Tibial nerve (tissue), 3 donors: ENCODE measurements around the gene BAG5.

Source experiments
- POLR2A ChIP-seq, 2 donors: fragments of 450-650 bp; IDR thresholded peaks; one replicate each; pipeline ENCODE4 v1.6.1; 2017; ENCODE audit warnings: antibody characterized with exemption in 2 of 2, mild to moderate bottlenecking in 2 of 2, moderate library complexity in 2 of 2
- TF ChIP-seq, protein P1 (sequence below), 5 experiments: fragments of 200-600 bp in 3 of 5; fragments of 450-650 bp in 2 of 5; sonication (generic) in 3 of 5; IDR thresholded peaks; one replicate each; pipeline ENCODE4 v1.5.1; 2016 to 2019; ENCODE audit warnings: antibody characterized with exemption in 5 of 5, mild to moderate bottlenecking in 3 of 5, moderate library complexity in 2 of 5

DNA sequence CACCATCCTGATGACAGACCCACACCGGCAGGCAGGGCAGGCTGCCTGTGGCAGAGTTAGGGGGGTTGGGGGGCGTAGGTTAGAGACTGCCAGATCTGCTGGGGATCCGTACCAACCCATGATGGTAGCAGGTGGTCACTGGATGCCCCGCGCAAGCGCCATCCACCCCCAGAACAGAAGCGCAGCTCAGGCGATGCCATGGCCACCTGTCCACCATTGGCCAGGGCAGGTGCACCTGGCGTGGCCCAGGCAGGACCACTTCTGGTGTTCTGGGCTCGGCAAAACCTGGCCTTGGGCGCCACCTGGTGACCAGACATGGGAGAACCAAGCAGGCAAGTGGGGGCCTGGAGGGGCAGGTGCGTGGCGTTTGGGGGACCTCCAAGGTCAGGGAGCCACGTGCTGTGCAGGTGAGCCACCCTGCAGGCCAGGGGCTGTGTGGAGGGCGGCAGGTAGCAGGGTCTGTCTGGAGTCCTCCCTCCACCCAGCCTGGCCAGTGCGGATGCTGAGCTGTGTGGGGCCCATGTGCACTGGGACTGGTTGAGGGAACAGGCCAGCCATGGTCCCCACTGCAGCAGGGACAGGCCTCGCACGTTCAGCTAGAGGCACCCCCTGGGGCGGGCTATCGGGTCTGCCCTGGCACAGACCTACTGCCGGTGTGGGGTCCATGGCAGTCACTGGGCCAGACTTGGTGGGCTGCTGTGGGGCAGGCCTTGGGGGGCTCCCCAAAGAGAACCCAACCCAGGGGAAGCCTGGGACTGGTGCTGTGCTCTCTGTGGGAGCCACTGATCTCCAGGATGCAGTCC, 15.6 kb downstream of the BAG5 start:
- TF ChIP-seq, protein P1, sequence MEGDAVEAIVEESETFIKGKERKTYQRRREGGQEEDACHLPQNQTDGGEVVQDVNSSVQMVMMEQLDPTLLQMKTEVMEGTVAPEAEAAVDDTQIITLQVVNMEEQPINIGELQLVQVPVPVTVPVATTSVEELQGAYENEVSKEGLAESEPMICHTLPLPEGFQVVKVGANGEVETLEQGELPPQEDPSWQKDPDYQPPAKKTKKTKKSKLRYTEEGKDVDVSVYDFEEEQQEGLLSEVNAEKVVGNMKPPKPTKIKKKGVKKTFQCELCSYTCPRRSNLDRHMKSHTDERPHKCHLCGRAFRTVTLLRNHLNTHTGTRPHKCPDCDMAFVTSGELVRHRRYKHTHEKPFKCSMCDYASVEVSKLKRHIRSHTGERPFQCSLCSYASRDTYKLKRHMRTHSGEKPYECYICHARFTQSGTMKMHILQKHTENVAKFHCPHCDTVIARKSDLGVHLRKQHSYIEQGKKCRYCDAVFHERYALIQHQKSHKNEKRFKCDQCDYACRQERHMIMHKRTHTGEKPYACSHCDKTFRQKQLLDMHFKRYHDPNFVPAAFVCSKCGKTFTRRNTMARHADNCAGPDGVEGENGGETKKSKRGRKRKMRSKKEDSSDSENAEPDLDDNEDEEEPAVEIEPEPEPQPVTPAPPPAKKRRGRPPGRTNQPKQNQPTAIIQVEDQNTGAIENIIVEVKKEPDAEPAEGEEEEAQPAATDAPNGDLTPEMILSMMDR (IDR thresholded peaks at IDR 0.05), result peak; percentile 78 to 99 (median 94)
- no peak for TF ChIP-seq POLR2A (IDR thresholded peaks at IDR 0.05)
